Neural progenitor cell (in vitro differentiated cells): ENCODE results near the gene FAM50A. TPM values are rescaled to one million over a fixed set of nuclear protein-coding genes. Genes with fewer than 3 reads are reported as not detected.

Source experiments
- DNase-seq: peaks from one replicate; pipeline ENCODE4 v3.0.0-alpha.2; 2016; ENCODE audit warnings: low spot score
- H2AFZ ChIP-seq: fragments of 200-600 bp; sonication (generic); replicated peaks from 2 replicates; pipeline ENCODE4 v1.6.1; 2016; ENCODE audit warnings: antibody characterized with exemption
- H3F3A ChIP-seq: fragments of 200-600 bp; sonication (generic); 2 replicates; pipeline ENCODE4 v1.6.1; 2016; ENCODE audit warnings: antibody characterized with exemption, low read depth
- H3K27ac ChIP-seq: fragments of 200-600 bp; sonication (generic); 2 replicates; pipeline ENCODE4 v1.5.1; 2016; ENCODE audit warnings: mild to moderate bottlenecking
- H3K27me3 ChIP-seq: fragments of 200-600 bp; sonication (generic); 2 replicates; pipeline ENCODE4 v1.6.1; 2016; ENCODE audit warnings: mild to moderate bottlenecking, moderate library complexity
- H3K36me3 ChIP-seq: fragments of 200-600 bp; sonication (generic); 2 replicates; pipeline ENCODE4 v1.5.1; 2016
- H3K4me1 ChIP-seq: fragments of 200-600 bp; sonication (generic); 2 replicates; pipeline ENCODE4 v1.6.1; 2016; ENCODE audit warnings: mixed run types
- H3K4me2 ChIP-seq: fragments of 200-600 bp; sonication (generic); 2 replicates; pipeline ENCODE4 v1.6.1; 2016
- H3K4me3 ChIP-seq: fragments of 200-600 bp; sonication (generic); 2 replicates; pipeline ENCODE4 v1.5.1; 2016
- H3K79me2 ChIP-seq: fragments of 200-600 bp; sonication (generic); 2 replicates; pipeline ENCODE4 v1.6.1; 2016; ENCODE audit warnings: low read depth
- H3K9ac ChIP-seq: fragments of 200-600 bp; sonication (generic); 2 replicates; pipeline ENCODE4 v1.6.1; 2016
- H3K9me3 ChIP-seq: fragments of 200-600 bp; sonication (generic); 2 replicates; pipeline ENCODE4 v1.5.1; 2016; ENCODE audit warnings: low read depth
- H4K20me1 ChIP-seq: fragments of 200-600 bp; sonication (generic); 2 replicates; pipeline ENCODE4 v1.6.1; 2016; ENCODE audit warnings: low read depth
- H3K27ac Mint-ChIP-seq: 3 replicates; pipeline ENCODE4 v1.8.0; 2021; ENCODE audit warnings: mixed read lengths
- H3K27me3 Mint-ChIP-seq: 2 replicates; pipeline ENCODE4 v1.8.0; 2022; ENCODE audit warnings: low read depth, mild to moderate bottlenecking, inconsistent platforms, moderate library complexity, mixed read lengths; ENCODE audit not compliant: insufficient read depth
- H3K36me3 Mint-ChIP-seq: 3 replicates; pipeline ENCODE4 v1.8.0; 2021; ENCODE audit warnings: mixed read lengths
- H3K4me1 Mint-ChIP-seq: 3 replicates; pipeline ENCODE4 v1.8.0; 2021; ENCODE audit warnings: mixed read lengths
- H3K4me3 Mint-ChIP-seq: 3 replicates; pipeline ENCODE4 v1.8.0; 2021; ENCODE audit warnings: mild to moderate bottlenecking, moderate library complexity, mixed read lengths
- H3K9me3 Mint-ChIP-seq: 3 replicates; pipeline ENCODE4 v1.8.0; 2020; ENCODE audit warnings: mixed read lengths
- CTCF ChIP-seq: fragments of 200-600 bp; sonication (generic); IDR thresholded peaks from 2 replicates; pipeline ENCODE4 v1.5.1; 2017; ENCODE audit warnings: antibody characterized with exemption, mild to moderate bottlenecking
- EZH2 ChIP-seq: fragments of 200-600 bp; sonication (generic); IDR thresholded peaks from 2 replicates; pipeline ENCODE4 v1.6.1; 2017; ENCODE audit warnings: antibody characterized with exemption, mild to moderate bottlenecking, moderate library complexity
- EZH2phosphoT487 ChIP-seq: fragments of 200-600 bp; sonication (generic); IDR thresholded peaks from 2 replicates; pipeline ENCODE4 v1.6.1; 2017; ENCODE audit warnings: antibody characterized with exemption
- total RNA-seq: library from RNA; depleted of rRNA; stranded (reverse); fragments of >200 nt; gene quantifications from 2 replicates; pipeline ENCODE4 v1.2.3, GENCODE V29; 2015; ENCODE audit warnings: low replicate concordance

The FAM50A gene
- total RNA-seq, 1 donor from 2014 or later: 30.4 TPM

- Histone ChIP-seq H3K79me2 (peaks cover 19% of the 10 kb centered on the region), H3K36me3 (no peaks in the 10 kb centered on the region), H3K27ac (no peak overlapping the region), H3K4me3 (no peak overlapping the region), H3K27me3 (no peaks in the 10 kb centered on the region), H3K9me3 (no peaks in the 10 kb centered on the region), H2AFZ (no peak overlapping the region), H3K4me1 (no peaks in the 10 kb centered on the region), H4K20me1 (peaks cover 23% of the 10 kb centered on the region), H3K4me2 (no peak overlapping the region), H3F3A (peaks cover 40% of the 10 kb centered on the region), H3K9ac (no peak overlapping the region)
- no peak overlapping the region for H3K27ac Mint-ChIP-seq
- no peak overlapping the region for H3K4me3 Mint-ChIP-seq
- peaks cover 15% of the 10 kb centered on the region for H3K36me3 Mint-ChIP-seq
- no peak for TF ChIP-seq EZH2
- TF ChIP-seq EZH2phosphoT487: no peak
- no peak for TF ChIP-seq CTCF
- DNase-seq: no peak
- H3K4me1 Mint-ChIP-seq: peaks cover 13% of the 10 kb centered on the region
- peaks cover 25% of the 10 kb centered on the region for H3K9me3 Mint-ChIP-seq
- peaks cover 12% of the 10 kb centered on the region for H3K27me3 Mint-ChIP-seq
These were observed 40.7 kb upstream of the FAM50A start for GRCh38 chrX:154403192-154403591.

GRCh38 chrX:154403858-154404257 is 40.1 kb upstream of the FAM50A start:
- Histone ChIP-seq H3K4me3 (no peak overlapping the region), H3K27ac (no peak overlapping the region), H3K9me3 (no peaks in the 10 kb centered on the region), H2AFZ (no peak overlapping the region), H3K27me3 (no peaks in the 10 kb centered on the region), H3K4me2 (no peak overlapping the region), H3K36me3 (no peaks in the 10 kb centered on the region), H3F3A (peaks cover 35% of the 10 kb centered on the region), H3K79me2 (peaks cover 13% of the 10 kb centered on the region), H3K9ac (no peak overlapping the region), H4K20me1 (peaks cover 23% of the 10 kb centered on the region), H3K4me1 (no peaks in the 10 kb centered on the region)
- H3K27me3 Mint-ChIP-seq: peaks cover 12% of the 10 kb centered on the region
- no peak overlapping the region for H3K4me3 Mint-ChIP-seq
- H3K9me3 Mint-ChIP-seq: peaks cover 19% of the 10 kb centered on the region
- H3K4me1 Mint-ChIP-seq: peaks cover 15% of the 10 kb centered on the region
- peaks cover 11% of the 10 kb centered on the region for H3K36me3 Mint-ChIP-seq
- H3K27ac Mint-ChIP-seq: peak overlapping the region; percentile 24
- no peak for DNase-seq
- TF ChIP-seq CTCF: no peak
- TF ChIP-seq EZH2phosphoT487: no peak
- no peak for TF ChIP-seq EZH2

- no peak for DNase-seq
These were observed 39.2 kb upstream of the FAM50A start for GRCh38 chrX:154404625-154405192.

More at GRCh38 chrX:154404625-154405192, 39.2 kb upstream of the FAM50A start:
- no peak overlapping the region for H3K27ac Mint-ChIP-seq
- no peaks in the 10 kb centered on the region for H3K27me3 ChIP-seq
- H4K20me1 ChIP-seq: peaks cover 14% of the 10 kb centered on the region
- peaks cover 4% of the 10 kb centered on the region for H3K79me2 ChIP-seq
- TF ChIP-seq CTCF (no peak), EZH2 (no peak), EZH2phosphoT487 (no peak)
- no peak overlapping the region for H2AFZ ChIP-seq
- H3K27ac ChIP-seq: no peak overlapping the region
- H3K36me3 ChIP-seq: no peaks in the 10 kb centered on the region
- H3F3A ChIP-seq: peaks cover 31% of the 10 kb centered on the region
- no peaks in the 10 kb centered on the region for H3K4me1 ChIP-seq
- H3K36me3 Mint-ChIP-seq: peaks cover 3% of the 10 kb centered on the region
- H3K4me1 Mint-ChIP-seq: peaks cover 12% of the 10 kb centered on the region
- H3K9me3 Mint-ChIP-seq: peaks cover 15% of the 10 kb centered on the region
- no peak overlapping the region for H3K4me2 ChIP-seq
- H3K9me3 ChIP-seq: no peaks in the 10 kb centered on the region
- H3K4me3 ChIP-seq: no peak overlapping the region
- H3K9ac ChIP-seq: no peak overlapping the region
- peaks cover 12% of the 10 kb centered on the region for H3K27me3 Mint-ChIP-seq
- H3K4me3 Mint-ChIP-seq: no peak overlapping the region
